Measurements from ENCODE around the gene MALL. TPM values are rescaled to one million over a fixed set of nuclear protein-coding genes. Genes with fewer than 3 reads are reported as not detected.
"Not testable (repeated sequence)": the region's sequence is repeated elsewhere in the genome, so short reads cannot be mapped to it uniquely, and the experiment has no call there.

Gene MALL
- total and polyA plus RNA-seq, 2 experiments from 2014 or later = 5.9 to 9.3 TPM

- H3K4me1 Mint-ChIP-seq = no peaks in the 10 kb centered on the region
- DNase-seq (ENCODE audit: low spot score) = peak; percentile 55
- H3K4me1 ChIP-seq (ENCODE audit: insufficient read depth) = no peaks in the 10 kb centered on the region
Observed at GRCh38 chr2:110157153-110157793, 41.7 kb upstream of the MALL start.

GRCh38 chr2:110154828-110155227 is 39.2 kb upstream of the MALL start:
- H4K20me1 ChIP-seq (replicated peaks; ENCODE audit: insufficient read depth); H3K9me2 ChIP-seq (ENCODE audit: insufficient read depth); H3K36me3 ChIP-seq (ENCODE audit: insufficient read depth); H3K4me1 Mint-ChIP-seq; H3K27me3 ChIP-seq (ENCODE audit: insufficient read depth); H3K27ac ChIP-seq (ENCODE audit: low read depth); H3F3A ChIP-seq (replicated peaks; ENCODE audit: low read depth); H3K4me1 ChIP-seq (ENCODE audit: insufficient read depth); H3K27me3 Mint-ChIP-seq (ENCODE audit: insufficient read depth, low read depth, poor library complexity); ATAC-seq; DNase-seq (ENCODE audit: low spot score); H2AFZ ChIP-seq; H3K4me2 ChIP-seq; H3K4me3 ChIP-seq; H3K27ac Mint-ChIP-seq; H3K4me3 Mint-ChIP-seq; H3K79me2 ChIP-seq (replicated peaks; ENCODE audit: insufficient read depth): not testable (repeated sequence)
- peaks cover 40% of the 10 kb centered on the region for H3K9me3 Mint-ChIP-seq
- H3K36me3 Mint-ChIP-seq (ENCODE audit: low read depth) = peaks cover 32% of the 10 kb centered on the region

More at GRCh38 chr2:110157153-110157793, 41.7 kb upstream of the MALL start:
- no peaks in the 10 kb centered on the region for H3K79me2 ChIP-seq (replicated peaks; ENCODE audit: insufficient read depth)
- H3K9me3 Mint-ChIP-seq = peaks cover 40% of the 10 kb centered on the region
- H3K4me3 ChIP-seq = no peak overlapping the region
- H3K9me2 ChIP-seq (ENCODE audit: insufficient read depth) = no peaks in the 10 kb centered on the region
- H3K27me3 Mint-ChIP-seq (ENCODE audit: insufficient read depth, low read depth, poor library complexity) = no peaks in the 10 kb centered on the region
- H4K20me1 ChIP-seq (replicated peaks; ENCODE audit: insufficient read depth) = no peaks in the 10 kb centered on the region
- H3F3A ChIP-seq (replicated peaks; ENCODE audit: low read depth) = no peaks in the 10 kb centered on the region
- H3K36me3 Mint-ChIP-seq (ENCODE audit: low read depth) = peaks cover 32% of the 10 kb centered on the region
- no peak overlapping the region for H3K4me3 Mint-ChIP-seq
- TF ChIP-seq CTCF (conservative IDR thresholded peaks at IDR 0.05; ENCODE audit: low read depth in 2 of 2) (peak; percentile 75 to 87), EZH2 (IDR thresholded peaks at IDR 0.05; ENCODE audit: low read depth, unreplicated experiment) (no peak)
- no peaks in the 10 kb centered on the region for H3K36me3 ChIP-seq (ENCODE audit: insufficient read depth)
- H2AFZ ChIP-seq = peak overlapping the region; percentile 5; the same call in 1 of the 2 replicates
- ATAC-seq = peak; percentile 64
- no peak overlapping the region for H3K27ac ChIP-seq (ENCODE audit: low read depth)
- no peaks in the 10 kb centered on the region for H3K27me3 ChIP-seq (ENCODE audit: insufficient read depth)
- no peak overlapping the region for H3K27ac Mint-ChIP-seq
- no peak overlapping the region for H3K4me2 ChIP-seq

GRCh38 chr2:110154188-110154587 is 38.6 kb upstream of the MALL start:
- H3K79me2 ChIP-seq (replicated peaks; ENCODE audit: insufficient read depth); DNase-seq (ENCODE audit: low spot score); H3K27me3 Mint-ChIP-seq (ENCODE audit: insufficient read depth, low read depth, poor library complexity); H3K4me2 ChIP-seq; ATAC-seq; H3K9me2 ChIP-seq (ENCODE audit: insufficient read depth); H3K4me3 Mint-ChIP-seq; H3K4me1 Mint-ChIP-seq; H3K4me3 ChIP-seq; H3K27me3 ChIP-seq (ENCODE audit: insufficient read depth); H3F3A ChIP-seq (replicated peaks; ENCODE audit: low read depth); H2AFZ ChIP-seq; H4K20me1 ChIP-seq (replicated peaks; ENCODE audit: insufficient read depth); H3K27ac Mint-ChIP-seq; H3K36me3 ChIP-seq (ENCODE audit: insufficient read depth); H3K27ac ChIP-seq (ENCODE audit: low read depth); H3K4me1 ChIP-seq (ENCODE audit: insufficient read depth): not testable (repeated sequence)
- H3K36me3 Mint-ChIP-seq (ENCODE audit: low read depth) = peaks cover 32% of the 10 kb centered on the region
- peaks cover 40% of the 10 kb centered on the region for H3K9me3 Mint-ChIP-seq

- Mint-ChIP-seq H3K27ac (no peak overlapping the region), H3K9me3 (peaks cover 43% of the 10 kb centered on the region), H3K36me3 (ENCODE audit: low read depth) (peaks cover 35% of the 10 kb centered on the region), H3K4me1 (no peaks in the 10 kb centered on the region), H3K4me3 (no peak overlapping the region), H3K27me3 (ENCODE audit: insufficient read depth, low read depth, poor library complexity) (no peaks in the 10 kb centered on the region)
- no peaks in the 10 kb centered on the region for H3K27me3 ChIP-seq (ENCODE audit: insufficient read depth)
- no peaks in the 10 kb centered on the region for H4K20me1 ChIP-seq (replicated peaks; ENCODE audit: insufficient read depth)
- H3K4me1 ChIP-seq (ENCODE audit: insufficient read depth) = no peaks in the 10 kb centered on the region
- DNase-seq (ENCODE audit: low spot score) (no peak), ATAC-seq (no peak)
- H2AFZ ChIP-seq = no peak overlapping the region
- H3K79me2 ChIP-seq (replicated peaks; ENCODE audit: insufficient read depth) = no peaks in the 10 kb centered on the region
- no peaks in the 10 kb centered on the region for H3F3A ChIP-seq (replicated peaks; ENCODE audit: low read depth)
- no peak overlapping the region for H3K4me3 ChIP-seq
- no peaks in the 10 kb centered on the region for H3K36me3 ChIP-seq (ENCODE audit: insufficient read depth)
- no peak overlapping the region for H3K27ac ChIP-seq (ENCODE audit: low read depth)
- H3K9me2 ChIP-seq (ENCODE audit: insufficient read depth) = no peaks in the 10 kb centered on the region
- H3K4me2 ChIP-seq = no peak overlapping the region
- TF ChIP-seq ZNF114 (CRISPR knock-in tag; IDR thresholded peaks at IDR 0.05) = no peak
- TF ChIP-seq STAT1 (IDR thresholded peaks at IDR 0.05; ENCODE audit: unreplicated experiment) = no peak
- no peak for TF ChIP-seq CTCF (conservative IDR thresholded peaks at IDR 0.05; ENCODE audit: low read depth in 2 of 2)
- TF ChIP-seq JUNB (IDR thresholded peaks at IDR 0.05; ENCODE audit: unreplicated experiment) = no peak
- no peak for TF ChIP-seq ZNF331 (CRISPR knock-in tag; IDR thresholded peaks at IDR 0.05; ENCODE audit: low read depth)
- TF ChIP-seq NANOG (IDR thresholded peaks at IDR 0.05; ENCODE audit: borderline replicate concordance) = no peak
- no peak for TF ChIP-seq ETS1 (IDR thresholded peaks at IDR 0.05)
Observed at GRCh38 chr2:110153416-110153815, 37.8 kb upstream of the MALL start.

All from GM23338 (cell line).